Hypothalamus (tissue), 51 donors: ENCODE measurements around the gene NDUFS5.
"Not testable (repeated sequence)": the region's sequence is repeated elsewhere in the genome, so short reads cannot be mapped to it uniquely, and the experiment has no call there.

Source experiments
- DNase-seq, 51 donors: peaks; one replicate each; lab custom pipeline; 2025; lab: John Stamatoyannopoulos, UW

Gene NDUFS5

DNA sequence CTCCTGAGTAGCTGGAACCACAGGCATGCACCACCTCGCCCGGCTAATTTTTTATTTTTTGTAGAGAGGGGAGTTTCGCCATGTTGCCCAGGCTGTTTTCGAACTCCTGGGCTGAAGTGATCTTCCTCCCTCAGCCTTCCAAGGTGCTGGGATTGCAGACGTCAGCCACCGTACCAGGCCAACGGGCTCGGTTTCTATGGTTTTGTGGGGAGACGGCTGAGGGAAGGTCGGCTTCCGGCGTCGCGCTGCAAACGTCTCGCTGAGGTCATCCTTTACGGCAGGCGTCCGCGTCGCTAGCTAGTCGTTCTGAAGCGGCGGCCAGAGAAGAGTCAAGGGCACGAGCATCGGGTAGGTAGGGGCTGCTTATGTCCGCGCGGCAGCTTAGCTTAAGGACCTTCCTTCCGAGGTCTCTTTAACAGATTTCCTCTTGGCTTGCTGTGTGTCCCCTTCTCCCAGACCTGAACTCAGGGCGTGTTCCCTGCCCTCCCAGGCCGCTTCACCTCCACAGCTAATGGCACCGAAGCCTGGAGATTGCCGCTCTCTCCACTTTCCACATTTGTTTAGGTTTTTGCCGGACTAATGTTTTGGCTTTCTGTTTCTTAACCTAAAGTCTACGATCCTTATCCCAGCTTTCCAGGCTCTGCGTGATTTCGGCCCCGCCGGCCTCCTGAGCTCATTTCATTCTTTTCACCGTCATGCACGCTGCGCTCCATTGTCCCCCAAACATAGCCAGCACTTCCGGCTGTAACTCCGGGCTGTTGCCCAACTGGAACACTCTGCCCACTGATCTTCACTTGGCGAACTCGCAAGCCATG lies at the start of gene NDUFS5:
TSS of gene NDUFS5 (plus strand) at position 300 of the 815 bp plus-strand sequence. CDS start 2,375 bp downstream, outside the sequence.
- DNase-seq = peak; percentile 24 to 94 (median 81)

- not testable (repeated sequence) for DNase-seq
These were observed 48.5 kb upstream of the NDUFS5 start for GRCh38 chr1:38977399-38978244.

GRCh38 chr1:38978245-38978542 lies 48.0 kb upstream of the NDUFS5 start:
- not testable (repeated sequence) for DNase-seq

- DNase-seq = not testable (repeated sequence)
These were observed 46.8 kb upstream of the NDUFS5 start for GRCh38 chr1:38979380-38979779.

DNA sequence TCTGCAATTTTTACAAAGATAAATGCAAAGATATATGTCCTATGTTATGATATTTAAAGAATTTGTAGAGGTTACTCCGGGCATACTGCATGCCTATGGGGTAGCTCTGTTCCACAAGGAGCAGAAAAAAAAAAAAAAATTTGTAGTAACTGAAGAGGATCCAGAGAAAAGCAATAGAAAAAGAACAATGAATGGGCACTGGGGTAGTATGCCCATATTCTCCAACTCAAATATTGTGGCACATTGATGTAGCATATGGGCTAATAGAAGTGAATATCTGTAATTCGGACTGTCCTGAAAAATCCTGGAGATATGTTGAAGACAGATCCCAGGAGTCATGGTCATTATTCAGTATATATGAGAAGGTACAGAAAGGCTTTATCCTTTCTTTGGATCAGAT lies 36.2 kb upstream of the NDUFS5 start:
- no peak for DNase-seq

- DNase-seq = peak in 1 of 51 donors; percentile 61
These were observed 35.8 kb upstream of the NDUFS5 start for GRCh38 chr1:38990386-38990737.

GRCh38 chr1:38990738-38991637 lies 35.2 kb upstream of the NDUFS5 start, which contains the start of gene AKIRIN1:
Gene AKIRIN1 (plus strand): TSS chr1:38991276. CDS start chr1:38991381, 105 bp downstream.
- peak; percentile 82 to 100 (median 97) for DNase-seq

- DNase-seq = peak in 36 of 51 donors; percentile 7 to 60 (median 34)
These were observed 34.3 kb upstream of the NDUFS5 start for GRCh38 chr1:38991638-38992411.

DNA sequence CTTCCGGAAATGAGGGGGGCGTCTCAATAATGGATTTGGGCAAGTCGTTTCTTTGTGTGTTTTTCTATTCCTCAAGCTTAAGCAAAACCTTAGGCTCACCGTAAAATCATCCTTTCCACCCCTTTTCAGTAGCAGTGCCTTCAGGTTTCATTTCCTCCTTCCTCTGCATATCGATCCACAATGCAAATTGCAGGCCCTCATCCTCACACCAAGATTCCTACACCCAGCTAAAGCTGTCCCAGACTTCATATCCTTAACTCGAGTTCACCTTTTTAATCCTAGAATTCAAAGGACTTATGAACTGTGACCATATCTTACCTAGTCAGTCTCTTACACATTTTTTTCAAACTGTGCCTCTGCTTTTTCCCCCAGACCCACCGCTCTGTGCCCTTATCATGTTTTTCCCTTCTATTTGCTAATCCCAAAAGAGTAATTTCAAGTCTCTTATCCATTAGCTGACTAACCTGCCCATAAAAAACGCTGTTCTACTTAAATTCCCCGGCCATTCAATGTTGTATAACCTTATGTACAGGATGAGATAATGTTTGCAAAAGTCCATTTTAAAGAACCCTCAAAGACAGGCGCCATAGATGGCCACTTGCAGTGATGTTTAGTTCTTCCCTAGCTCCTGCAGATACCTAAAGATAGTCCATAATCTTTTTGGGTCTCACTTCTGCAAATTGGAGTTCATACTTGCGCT lies 33.6 kb upstream of the NDUFS5 start:
- peak in 1 of 51 donors; percentile 44 for DNase-seq

GRCh38 chr1:38994196-38994595 lies 32.0 kb upstream of the NDUFS5 start:
- DNase-seq = no peak

GRCh38 chr1:38997034-38997900 lies 28.9 kb upstream of the NDUFS5 start:
- peak in 3 of 51 donors; percentile 3 to 30 (median 4) for DNase-seq

GRCh38 chr1:38997901-38998190 lies 28.3 kb upstream of the NDUFS5 start:
- DNase-seq = no peak

DNA sequence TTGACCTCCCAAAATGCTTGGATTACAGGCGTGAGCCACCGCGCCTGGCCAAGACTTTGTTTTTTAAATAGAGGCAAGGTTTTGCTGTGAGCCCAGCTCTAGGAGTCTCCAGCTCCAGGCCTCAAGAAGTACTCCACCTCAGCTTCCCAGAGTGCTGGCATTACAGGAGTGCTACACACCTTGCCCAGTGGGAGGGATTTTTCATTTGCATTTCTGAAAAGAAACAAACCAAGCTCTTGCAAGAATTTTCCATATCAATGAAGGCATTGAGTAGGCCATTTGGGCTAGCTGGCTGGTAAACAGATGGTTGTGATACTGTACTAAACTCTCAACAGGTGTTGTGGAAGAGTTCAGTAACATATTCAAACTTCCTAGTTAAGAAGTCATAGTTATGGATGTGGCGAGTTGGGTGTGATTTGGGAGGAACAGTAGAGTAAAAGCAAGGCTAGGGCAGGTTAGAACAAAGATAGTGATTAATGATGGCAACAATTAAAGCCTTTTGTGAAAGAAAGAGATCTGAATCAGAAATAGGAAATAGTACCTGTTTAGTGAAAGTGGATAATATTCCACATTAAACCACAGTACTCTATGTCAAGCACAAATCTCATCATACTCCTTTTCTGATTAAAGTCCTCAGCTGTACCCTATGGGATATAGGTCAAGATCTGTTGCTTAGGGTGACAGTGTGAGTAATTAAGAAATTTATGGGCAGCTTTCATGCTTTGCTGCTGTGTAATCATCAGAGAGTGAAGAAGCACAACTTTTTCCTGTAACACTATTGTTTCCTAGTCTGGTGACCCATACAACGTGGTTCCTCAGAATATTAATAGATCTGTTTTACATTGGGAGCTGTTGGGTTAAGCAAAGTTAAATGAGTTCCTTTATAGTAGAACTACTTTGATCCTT lies 24.4 kb upstream of the NDUFS5 start:
- no peak for DNase-seq

DNA sequence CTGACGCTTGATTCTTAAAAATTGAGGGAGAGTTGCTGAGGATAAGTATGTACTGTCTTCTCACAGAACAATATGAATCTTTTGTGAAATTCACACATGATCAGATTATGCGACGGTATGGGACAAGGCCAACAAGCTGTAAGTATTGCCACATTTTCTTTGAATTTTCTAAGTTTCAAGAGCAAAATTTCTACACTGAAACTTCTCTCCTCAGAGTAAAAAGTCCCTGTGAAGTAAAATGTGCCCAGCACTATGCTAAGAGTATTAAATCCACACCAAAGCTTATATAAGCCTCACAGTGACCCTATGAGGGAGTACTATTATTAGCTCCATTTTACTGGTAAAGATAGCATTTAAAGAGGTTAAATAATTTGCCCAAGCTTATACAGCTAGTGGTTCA lies 22.9 kb upstream of the NDUFS5 start:
- DNase-seq = no peak

DNA sequence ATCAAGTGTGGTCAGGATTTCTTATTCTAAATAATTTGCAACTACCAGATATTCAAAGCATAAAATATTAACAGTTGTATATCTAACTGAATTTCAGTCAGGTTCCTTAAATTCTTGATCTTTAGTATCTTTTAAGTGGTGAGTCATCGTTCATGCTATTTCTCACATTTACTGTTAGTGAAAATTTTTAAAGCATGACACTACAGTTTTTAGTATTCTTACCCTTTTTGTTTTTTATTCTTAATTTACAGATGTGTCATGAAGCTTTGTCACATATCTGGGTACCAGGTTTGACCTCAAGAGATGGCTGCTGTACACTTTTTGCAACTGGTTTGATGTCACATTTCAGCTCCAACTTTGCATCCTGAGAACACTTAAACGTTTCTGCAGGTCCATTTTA lies 22.4 kb upstream of the NDUFS5 start:
- DNase-seq = no peak

- no peak for DNase-seq
These were observed 19.9 kb upstream of the NDUFS5 start for GRCh38 chr1:39006287-39006686.
